ENCODE data around the gene C3orf80.
"Not testable (repeated sequence)": the region's sequence is repeated elsewhere in the genome, so short reads cannot be mapped to it uniquely, and the experiment has no call there.

C3orf80 gene

DNA sequence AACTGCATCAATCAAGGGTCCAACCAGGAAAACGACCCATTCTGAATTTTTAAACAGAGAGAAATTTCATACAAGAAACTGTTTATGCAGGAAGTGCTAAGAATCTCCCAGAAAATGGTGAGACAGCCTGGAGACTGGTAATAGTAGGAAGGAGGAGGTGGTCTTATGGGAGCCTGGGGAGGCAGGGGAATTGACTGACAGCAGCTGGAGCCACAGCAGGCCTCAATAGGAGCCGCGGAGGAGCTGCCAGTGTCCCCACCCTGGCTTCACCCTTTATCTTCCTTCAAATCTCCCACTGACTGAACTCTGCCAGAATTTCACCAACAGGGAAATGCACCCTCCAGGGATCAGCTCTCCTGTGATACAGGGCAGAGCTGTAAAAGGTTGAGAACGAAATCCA is 7.5 kb upstream of the C3orf80 start:
- no peak for DNase-seq

DNA sequence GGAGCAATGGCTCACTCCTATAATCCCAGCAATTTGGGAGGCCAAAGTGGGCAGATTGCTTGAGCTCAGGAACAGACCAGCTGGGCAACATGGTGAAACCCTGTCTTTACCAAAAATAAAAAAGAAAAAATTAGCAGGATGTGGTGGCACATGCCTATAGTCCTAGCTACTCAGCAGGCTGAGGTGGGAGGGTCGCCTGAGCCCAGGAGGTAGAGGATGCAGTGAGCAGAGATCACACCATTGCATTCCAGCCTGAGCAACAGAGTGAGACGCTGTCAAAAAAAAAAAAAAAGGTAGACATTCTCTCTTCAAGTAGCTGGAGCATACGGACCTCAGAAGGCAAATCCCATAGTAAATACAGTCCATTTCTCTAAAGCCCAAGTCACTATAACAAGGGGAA is 7.1 kb upstream of the C3orf80 start:
- no peak for DNase-seq

DNA sequence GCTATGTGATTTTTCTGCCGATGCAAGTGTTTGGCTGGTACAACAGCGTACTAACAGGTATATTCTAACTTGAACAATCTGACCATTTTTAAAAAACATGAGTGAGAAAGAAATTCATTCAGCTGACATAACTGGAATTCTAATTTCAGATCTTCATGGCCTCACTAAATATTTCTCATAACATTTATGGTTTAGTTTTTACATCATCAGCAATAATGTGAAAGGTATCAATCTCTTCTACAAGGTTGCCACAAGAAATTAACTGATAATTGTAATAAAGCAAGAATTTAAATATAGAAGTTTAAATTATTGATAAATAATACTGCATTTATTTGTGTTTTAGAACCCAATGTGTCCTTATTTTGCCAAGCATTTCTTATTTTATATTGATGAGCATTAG is 5.2 kb upstream of the C3orf80 start:
- no peak for DNase-seq

DNA sequence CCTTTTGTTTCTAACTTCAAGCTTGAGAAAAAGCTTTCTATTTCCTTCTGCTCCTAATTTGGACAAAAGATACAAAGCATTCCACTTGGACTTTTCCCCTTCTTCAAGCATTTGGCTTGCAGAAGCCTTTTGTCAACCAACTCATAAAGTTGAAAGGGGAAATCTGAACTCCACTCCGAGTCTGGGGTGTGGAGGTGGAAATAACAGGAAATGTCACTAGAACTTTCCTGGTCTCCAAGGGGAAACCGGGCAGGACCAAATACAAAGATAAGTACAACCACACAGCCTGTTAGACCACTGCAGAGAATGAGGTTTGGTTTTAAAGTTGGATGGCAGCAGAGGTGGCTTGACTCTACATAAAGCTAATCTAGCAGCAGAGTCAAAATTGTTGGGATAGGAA is 4.2 kb upstream of the C3orf80 start:
- no peak for DNase-seq

DNA sequence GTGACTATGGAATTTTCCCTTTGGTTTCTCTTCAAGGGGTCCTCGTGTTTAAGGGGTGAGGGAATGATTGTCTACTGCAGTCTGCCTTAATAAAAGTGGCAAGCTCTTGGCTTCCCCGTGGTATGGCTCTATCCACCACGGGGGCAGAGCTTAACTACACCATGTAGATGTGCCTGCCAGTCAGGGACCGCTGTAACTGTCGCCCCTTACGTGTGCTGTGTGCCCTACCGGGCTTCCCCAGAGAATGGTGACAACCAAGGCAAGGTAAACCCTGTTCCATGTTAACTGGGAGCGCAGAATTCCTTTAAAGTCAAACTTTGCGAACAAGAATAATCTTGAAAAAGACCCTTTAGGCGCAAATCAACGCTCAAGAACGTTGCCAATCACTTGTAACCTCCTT is 966 bp upstream of the C3orf80 start:
- DNase-seq, result no peak

DNA sequence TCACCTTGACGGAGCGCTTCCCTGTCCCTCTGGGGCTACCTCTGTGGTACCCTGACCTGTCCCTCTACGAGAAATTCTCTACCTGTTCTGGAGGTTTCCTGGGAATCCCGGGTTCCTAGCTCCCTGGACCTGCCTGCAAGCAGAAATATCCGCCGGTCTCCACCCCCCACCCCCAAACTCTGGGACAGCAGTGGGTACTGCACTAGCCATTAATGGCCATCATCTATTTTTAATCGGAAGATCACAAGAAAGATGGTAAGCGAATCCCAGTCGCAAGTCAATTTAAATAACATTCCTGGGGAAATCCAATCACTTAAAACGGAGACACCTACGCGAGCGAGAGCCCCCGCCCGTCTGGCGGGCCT is 429 bp upstream of the C3orf80 start:
- DNase-seq, result no peak

DNA sequence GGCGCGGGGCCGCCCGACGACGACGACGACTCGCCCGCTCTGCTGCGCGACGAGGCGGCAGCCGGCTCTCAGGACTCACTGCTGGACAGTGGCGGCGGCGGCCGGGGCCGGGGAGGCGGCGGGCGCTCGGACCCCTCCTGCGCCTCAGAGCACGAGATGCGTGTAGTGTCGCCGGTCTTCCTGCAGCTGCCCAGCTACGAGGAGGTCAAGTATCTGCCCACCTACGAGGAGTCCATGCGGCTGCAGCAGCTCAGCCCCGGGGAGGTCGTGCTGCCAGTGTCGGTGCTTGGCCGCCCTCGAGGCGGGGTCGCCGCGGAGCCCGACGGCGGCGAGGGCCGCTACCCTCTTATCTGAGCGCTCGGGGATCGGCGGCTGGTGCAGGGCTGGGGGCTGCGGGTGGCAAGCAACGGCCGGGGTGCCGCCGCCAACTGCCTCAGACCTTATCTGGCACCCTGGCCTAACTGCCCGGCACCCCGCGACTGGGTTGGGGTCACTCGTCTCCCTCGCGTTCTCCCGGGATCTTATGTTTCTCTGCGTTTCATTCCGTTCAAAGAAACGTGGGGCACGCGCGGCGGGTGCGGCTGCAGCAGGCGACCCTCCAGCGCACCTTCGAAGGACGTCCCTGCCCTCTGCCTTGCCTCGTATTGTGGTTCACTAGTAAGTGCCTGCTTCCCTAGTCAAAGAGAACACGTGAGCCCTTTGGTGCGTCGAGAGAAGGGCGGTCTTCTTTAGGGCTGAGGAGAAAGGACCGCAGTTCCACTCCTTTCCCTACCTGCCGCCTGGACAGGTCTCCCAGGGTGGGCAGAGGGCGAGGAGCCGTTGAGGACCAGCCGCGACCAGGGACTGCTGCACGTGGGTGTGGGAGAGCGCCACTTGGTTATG is 1.0 kb downstream of the C3orf80 start:
- DNase-seq, result no peak

DNA sequence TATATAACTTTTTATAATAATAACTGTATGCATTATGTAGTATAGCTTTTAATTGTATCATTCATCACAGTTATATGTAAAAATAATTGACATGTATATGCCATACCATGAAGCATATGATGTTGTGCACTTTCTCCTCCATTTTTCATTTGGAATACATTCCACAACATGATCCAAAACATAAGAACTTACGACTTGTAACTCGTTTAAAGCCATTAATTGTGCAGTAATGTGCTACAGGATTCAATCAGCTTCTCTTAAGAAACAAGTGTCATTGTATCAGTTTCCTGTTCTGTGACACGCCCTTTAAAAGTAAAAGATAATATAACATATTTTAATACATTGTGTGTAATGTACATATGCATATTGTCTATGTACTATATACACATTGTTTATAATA is 2.2 kb downstream of the C3orf80 start:
- DNase-seq, result no peak

DNA sequence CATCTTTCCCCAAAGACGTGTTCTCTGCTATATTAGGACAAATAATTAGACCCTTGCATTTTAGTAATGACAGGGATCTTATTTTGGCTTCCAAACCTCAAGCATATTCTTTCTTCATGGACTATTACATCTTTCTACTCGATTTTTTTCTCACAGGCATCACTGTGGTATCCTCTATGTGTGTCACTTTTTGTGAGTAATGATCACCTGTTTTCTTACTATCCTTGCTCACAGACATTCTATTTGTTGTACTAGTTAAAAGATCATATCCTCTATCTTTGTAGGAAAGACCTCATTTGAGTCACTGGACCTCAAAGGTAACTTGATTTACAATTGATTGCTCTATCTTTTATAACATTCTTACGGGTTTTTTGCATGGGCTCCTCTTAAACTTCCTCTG is 6.8 kb downstream of the C3orf80 start:
- DNase-seq, result no peak

DNA sequence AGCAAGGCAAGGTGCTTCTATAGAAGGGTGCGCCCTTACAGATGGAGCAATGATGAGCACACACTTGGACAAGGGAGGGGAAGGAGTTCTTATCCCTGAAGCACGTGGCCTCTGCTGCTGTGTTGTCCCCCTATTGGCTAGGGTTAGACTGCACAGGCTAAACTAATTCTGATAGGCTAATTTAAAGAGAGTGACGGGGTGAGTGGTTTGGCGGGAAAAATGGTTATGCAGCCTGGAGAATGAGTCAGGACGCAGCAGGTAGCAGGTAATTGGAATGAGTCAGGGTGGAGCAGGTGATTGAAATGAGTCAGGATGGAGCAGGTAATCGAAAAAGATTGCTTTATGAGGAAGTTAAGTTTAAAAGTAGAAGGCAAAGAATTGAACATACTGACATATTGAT is 15.5 kb downstream of the C3orf80 start:
- DNase-seq, result not testable (repeated sequence)

DNA sequence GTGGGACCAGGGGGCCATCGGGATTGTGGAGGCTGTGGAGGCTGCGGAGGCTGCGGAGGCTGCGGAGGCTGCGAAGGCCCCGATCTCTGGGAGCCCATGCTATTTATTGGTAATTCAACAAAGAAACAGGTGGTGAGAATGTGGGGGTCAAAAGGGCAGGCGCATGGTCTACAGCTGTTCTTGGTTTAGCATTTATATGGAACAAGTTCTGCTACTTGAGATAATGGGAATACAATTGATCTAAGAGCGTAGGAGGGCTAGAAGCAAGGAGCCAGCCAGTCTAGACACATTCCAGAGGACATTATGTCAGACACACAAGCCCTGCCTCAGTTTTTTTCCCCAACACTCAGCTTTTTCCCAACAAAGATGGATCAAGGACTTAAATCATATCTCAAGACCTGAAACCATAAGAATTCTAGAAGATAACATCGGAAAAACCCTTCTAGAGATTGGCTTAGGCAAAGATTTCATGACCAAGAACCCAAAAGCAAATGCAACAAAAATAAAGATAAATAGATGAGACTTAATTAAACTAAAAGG is 20.1 kb downstream of the C3orf80 start:
- DNase-seq, result no peak

DNA sequence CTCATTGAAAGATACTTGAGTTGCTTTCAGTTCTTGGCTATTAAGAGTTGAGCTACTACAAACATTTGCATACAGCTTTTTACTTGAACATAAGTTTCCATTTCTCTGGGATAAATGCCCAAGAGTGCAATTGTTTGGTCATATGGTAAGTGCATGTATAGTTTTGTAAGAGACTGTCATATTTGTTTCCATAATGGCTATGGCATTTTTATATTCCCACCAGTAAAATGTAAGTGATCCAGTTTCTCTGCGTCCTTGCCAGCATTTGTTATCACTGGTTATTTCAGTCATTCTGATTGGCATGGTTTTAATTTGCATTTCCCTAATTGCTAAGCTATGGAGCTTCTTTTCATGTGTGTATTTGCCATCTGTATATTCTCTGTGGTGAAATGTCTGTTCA is 22.5 kb downstream of the C3orf80 start:
- DNase-seq, result no peak

DNA sequence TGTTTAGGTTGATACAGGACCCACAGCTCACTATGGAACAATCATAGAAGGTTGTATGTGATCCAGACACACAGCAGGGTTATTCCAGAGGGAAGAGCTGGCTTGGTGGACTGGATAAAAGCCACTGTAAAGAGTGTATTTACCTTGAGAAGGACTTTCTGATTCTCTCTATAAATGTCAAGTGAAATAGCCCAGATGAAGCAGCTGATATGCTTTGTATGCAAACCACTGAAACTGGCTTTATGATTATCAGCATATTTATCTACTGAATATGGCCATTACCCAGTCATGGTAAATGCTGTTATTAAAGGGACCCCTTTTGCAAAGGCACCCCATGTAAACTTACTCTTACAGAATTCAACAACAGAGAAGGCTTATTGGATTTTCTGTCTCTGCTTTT is 28.1 kb downstream of the C3orf80 start:
- no peak for DNase-seq

DNA sequence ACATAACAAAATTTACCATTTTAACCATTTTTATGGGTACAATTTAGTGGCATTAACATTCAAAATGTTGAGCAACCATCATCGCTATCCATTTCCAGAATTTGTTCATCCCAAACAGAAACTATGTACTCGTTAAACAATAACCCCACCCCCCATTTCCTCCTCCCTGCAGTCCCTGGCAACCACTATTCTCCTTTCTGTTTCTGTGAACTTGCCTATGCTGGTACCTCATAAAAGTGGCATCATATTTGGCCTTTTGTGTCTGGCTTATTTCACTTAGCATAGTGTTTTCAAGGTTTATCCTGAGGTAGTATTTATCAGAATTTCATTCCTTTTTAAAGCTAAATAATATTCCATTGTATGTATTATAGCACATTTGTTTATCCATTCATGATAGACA is 32.4 kb downstream of the C3orf80 start:
- DNase-seq, result no peak

DNA sequence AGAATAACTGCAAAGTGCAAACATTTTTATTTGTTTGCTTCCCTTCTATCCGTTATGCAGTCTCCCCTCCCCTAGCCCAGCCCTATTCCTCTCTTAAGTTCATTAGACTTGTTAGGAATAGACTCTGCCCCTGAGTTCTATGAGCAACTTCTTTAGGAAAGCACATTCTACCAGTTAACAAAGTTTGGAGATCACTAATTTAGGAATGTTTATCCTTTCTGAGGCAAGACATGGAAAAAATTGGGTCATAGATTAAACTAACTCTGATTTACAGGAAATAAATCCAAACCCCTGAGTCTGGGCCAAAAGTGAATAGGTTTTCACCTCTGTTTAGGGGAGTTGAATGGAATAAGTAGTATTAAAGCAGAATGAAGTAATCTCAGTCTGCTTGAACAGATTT is 34.4 kb downstream of the C3orf80 start:
- no peak for DNase-seq

DNA sequence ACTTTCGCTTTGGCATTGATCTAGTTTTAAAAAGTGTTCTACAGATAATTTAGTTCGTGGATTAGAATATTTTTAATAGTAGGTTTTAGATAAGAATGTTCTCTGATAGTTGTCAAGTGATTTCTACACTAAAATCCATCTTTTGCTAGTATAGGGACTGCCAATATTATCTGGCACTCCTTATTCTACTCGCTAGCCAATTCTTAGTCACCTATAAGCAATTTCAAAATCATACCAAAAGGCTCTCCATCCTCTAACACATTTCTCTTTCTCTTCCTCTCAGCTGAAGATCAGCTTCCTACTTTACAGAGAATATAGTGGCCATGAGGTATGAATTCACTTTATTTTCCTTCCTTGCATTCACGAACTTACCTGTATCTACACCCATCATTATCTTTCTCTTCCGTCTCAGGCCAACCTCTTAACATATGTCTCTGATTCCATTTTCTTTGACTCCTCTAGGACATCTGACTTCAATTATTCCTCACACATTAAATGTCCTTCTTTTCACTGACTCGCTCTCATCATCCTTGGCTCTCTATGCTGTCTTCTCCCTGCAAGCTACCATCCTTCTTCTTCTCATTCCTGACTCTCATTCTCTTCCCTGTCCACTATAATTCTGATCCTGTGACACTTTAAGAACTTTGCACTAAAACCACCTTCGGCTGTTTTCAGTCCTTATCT is 35.5 kb downstream of the C3orf80 start:
- DNase-seq, result no peak

DNA sequence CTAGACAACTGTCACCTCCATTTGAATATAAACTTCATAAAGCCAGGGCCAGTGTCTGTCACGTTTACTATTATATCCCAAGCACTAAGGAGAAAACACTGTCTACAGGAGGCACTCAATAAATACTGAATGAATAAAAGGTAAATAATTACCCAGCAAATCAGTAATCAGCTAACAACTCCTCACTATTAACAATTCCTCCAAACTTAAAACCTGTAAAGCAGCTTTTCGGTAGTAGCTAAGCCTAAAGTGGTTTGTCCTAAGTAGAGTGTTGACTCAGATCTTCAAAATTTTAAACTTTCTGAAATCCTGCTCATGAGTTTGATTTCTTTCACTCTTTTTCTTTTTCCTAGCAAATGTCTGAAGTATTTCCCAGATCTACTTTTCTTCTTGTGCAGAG is 39.9 kb downstream of the C3orf80 start:
- DNase-seq, result no peak

All from T1000 (cell line).